WTC11 (cell line): Measurements from ENCODE around the gene AGER. TPM values are rescaled to one million over a fixed set of nuclear protein-coding genes. Genes with fewer than 3 reads are reported as not detected.

Experiments used
- ATAC-seq: fragments of 200-7000 bp; cut with Tn5 transposase; 2 replicates; pipeline ENCODE4 v1.10.0; 2021; ENCODE audit warnings: mild to moderate bottlenecking, moderate library complexity
- CTCF ChIA-PET: fragments of 300-600 bp; sonication (Branson Sonifier 250); formaldehyde crosslinking; loops from one replicate; lab custom pipeline; 2021; ENCODE audit warnings: antibody characterized with exemption; lab: Charles Lee
- POLR2A ChIA-PET: fragments of 350-600 bp; sonication (Branson Sonifier 250); formaldehyde crosslinking; loops from one replicate; lab custom pipeline; 2021; ENCODE audit warnings: antibody characterized with exemption; lab: Charles Lee
- DNase-seq: peaks from one replicate; pipeline ENCODE4 v3.0.0; 2021; ENCODE audit warnings: low spot score
- H3K27ac Mint-ChIP-seq: 2 replicates; pipeline ENCODE4 v1.8.0; 2021; ENCODE audit warnings: mixed read lengths
- H3K27me3 Mint-ChIP-seq: 2 replicates; pipeline ENCODE4 v1.8.0; 2021; ENCODE audit warnings: low read depth, mild to moderate bottlenecking, moderate library complexity, mixed read lengths
- H3K36me3 Mint-ChIP-seq: 2 replicates; pipeline ENCODE4 v1.8.0; 2021; ENCODE audit warnings: mixed read lengths
- H3K4me1 Mint-ChIP-seq: 2 replicates; pipeline ENCODE4 v1.8.0; 2022; ENCODE audit warnings: mixed read lengths
- H3K4me3 Mint-ChIP-seq: 2 replicates; pipeline ENCODE4 v1.8.0; 2021; ENCODE audit warnings: mild to moderate bottlenecking, moderate library complexity, mixed read lengths
- H3K9me3 Mint-ChIP-seq: 2 replicates; pipeline ENCODE4 v1.8.0; 2021; ENCODE audit warnings: mixed read lengths
- ATF2 ChIP-seq: sonication (generic); formaldehyde crosslinking; IDR thresholded peaks from 2 replicates; pipeline ENCODE4 v1.8.1; 2022; ENCODE audit warnings: low read depth, missing genetic modification reagents, borderline replicate concordance
- ATF3 ChIP-seq: sonication (generic); formaldehyde crosslinking; conservative IDR thresholded peaks from 2 replicates; pipeline ENCODE4 v1.8.1; 2022; ENCODE audit warnings: mild to moderate bottlenecking, missing genetic modification reagents
- CREB1 ChIP-seq: sonication (generic); formaldehyde crosslinking; IDR thresholded peaks from 2 replicates; pipeline ENCODE4 v1.8.0; 2023; ENCODE audit warnings: mild to moderate bottlenecking, missing genetic modification reagents
- CTCF ChIP-seq: fragments of 200-600 bp; IDR thresholded peaks from 2 replicates; pipeline ENCODE4 v1.8.0; 2022; ENCODE audit warnings: antibody characterized with exemption
- E2F5 ChIP-seq: sonication (generic); formaldehyde crosslinking; IDR thresholded peaks from 2 replicates; pipeline ENCODE4 v1.8.1; 2022; ENCODE audit warnings: mild to moderate bottlenecking, moderate library complexity, missing genetic modification reagents
- ELF4 ChIP-seq: sonication (generic); formaldehyde crosslinking; IDR thresholded peaks from 2 replicates; pipeline ENCODE4 v1.8.1; 2022; ENCODE audit warnings: low read depth, mild to moderate bottlenecking, moderate library complexity, missing genetic modification reagents
- FOXJ3 ChIP-seq: sonication (generic); formaldehyde crosslinking; IDR thresholded peaks from 2 replicates; pipeline ENCODE4 v1.9.0; 2021; ENCODE audit warnings: missing genetic modification reagents, mild to moderate bottlenecking, borderline replicate concordance
- IRF1 ChIP-seq: sonication (generic); formaldehyde crosslinking; IDR thresholded peaks from 2 replicates; pipeline ENCODE4 v1.8.0; 2023; ENCODE audit warnings: missing genetic modification reagents
- IRF2 ChIP-seq: sonication (generic); formaldehyde crosslinking; IDR thresholded peaks from 2 replicates; pipeline ENCODE4 v1.8.0; 2022; ENCODE audit warnings: low read depth, missing genetic modification reagents, borderline replicate concordance
- JUN ChIP-seq: sonication (generic); formaldehyde crosslinking; IDR thresholded peaks from 2 replicates; pipeline ENCODE4 v1.8.0; 2023; ENCODE audit warnings: mild to moderate bottlenecking, missing genetic modification reagents
- MXD4 ChIP-seq: fragments of 250-450 bp; sonication (Bioruptor Pico); IDR thresholded peaks from 2 replicates; pipeline ENCODE4 v1.8.0; 2021; ENCODE audit warnings: mild to moderate bottlenecking, moderate library complexity, borderline replicate concordance
- NFATC4 ChIP-seq: fragments of 250-450 bp; sonication (Bioruptor Pico); IDR thresholded peaks from 2 replicates; pipeline ENCODE4 v1.9.0; 2021; ENCODE audit warnings: mild to moderate bottlenecking
- STAT6 ChIP-seq: sonication (generic); formaldehyde crosslinking; conservative IDR thresholded peaks from 2 replicates; pipeline ENCODE4 v1.8.1; 2023; ENCODE audit warnings: mild to moderate bottlenecking, low read depth, missing genetic modification reagents, moderate library complexity
- TEAD4 ChIP-seq: sonication (generic); formaldehyde crosslinking; IDR thresholded peaks from 2 replicates; pipeline ENCODE4 v1.8.0; 2022; ENCODE audit warnings: mild to moderate bottlenecking, missing genetic modification reagents
- USF1 ChIP-seq: sonication (generic); formaldehyde crosslinking; IDR thresholded peaks from 2 replicates; pipeline ENCODE4 v1.8.0; 2022; ENCODE audit warnings: mild to moderate bottlenecking, missing genetic modification reagents
- ZMAT4 ChIP-seq: fragments of 250-450 bp; sonication (Bioruptor Pico); IDR thresholded peaks from 2 replicates; pipeline ENCODE4 v1.9.0; 2021; ENCODE audit warnings: mild to moderate bottlenecking
- ZNF281 ChIP-seq: sonication (generic); formaldehyde crosslinking; IDR thresholded peaks from 2 replicates; pipeline ENCODE4 v1.8.0; 2023; ENCODE audit warnings: mild to moderate bottlenecking, missing genetic modification reagents
- ZSCAN18 ChIP-seq: fragments of 250-450 bp; sonication (Bioruptor Pico); IDR thresholded peaks from 2 replicates; pipeline ENCODE4 v2.1.2; 2022; ENCODE audit warnings: mild to moderate bottlenecking, moderate library complexity
- total RNA-seq: library from RNA; stranded (reverse); gene quantifications from 3 replicates; pipeline ENCODE4 v1.2.3, GENCODE V29; 2021

The AGER gene
- total RNA-seq, 1 experiment from 2014 or later: 18.1 TPM

GRCh38 chr6:32216285-32216684, 32.2 kb upstream of the AGER start:
- Mint-ChIP-seq H3K4me3 (no peak overlapping the region), H3K27ac (no peak overlapping the region), H3K4me1 (no peaks in the 10 kb centered on the region), H3K9me3 (no peaks in the 10 kb centered on the region), H3K36me3 (no peaks in the 10 kb centered on the region), H3K27me3 (peaks cover 3% of the 10 kb centered on the region; the same call in 1 of the 2 replicates)
- CTCF ChIA-PET: no interaction called here
- ATAC-seq: no peak
- TF ChIP-seq CREB1 (CRISPR knock-in tag): no peak
- TF ChIP-seq ZNF281 (CRISPR knock-in tag): no peak
- TF ChIP-seq ZSCAN18 (CRISPR knock-in tag): no peak
- TF ChIP-seq USF1: no peak
- TF ChIP-seq ATF2 (CRISPR knock-in tag): no peak
- TF ChIP-seq CTCF: no peak
- TF ChIP-seq IRF1 (CRISPR knock-in tag): no peak
- no peak for TF ChIP-seq MXD4 (CRISPR knock-in tag)
- no peak for DNase-seq
- POLR2A ChIA-PET: no interaction called here

GRCh38 chr6:32215617-32216016, 31.6 kb upstream of the AGER start:
- Mint-ChIP-seq H3K4me1 (no peaks in the 10 kb centered on the region), H3K27ac (no peak overlapping the region), H3K9me3 (no peaks in the 10 kb centered on the region), H3K4me3 (no peak overlapping the region), H3K36me3 (no peaks in the 10 kb centered on the region), H3K27me3 (peaks cover 3% of the 10 kb centered on the region; the same call in 1 of the 2 replicates)
- no peak for ATAC-seq
- ChIA-PET CTCF (no interaction called here), POLR2A (no interaction called here)
- no peak for DNase-seq
- TF ChIP-seq ZMAT4 (CRISPR knock-in tag) (no peak), ATF3 (CRISPR knock-in tag) (no peak), NFATC4 (CRISPR knock-in tag) (no peak), FOXJ3 (CRISPR knock-in tag) (no peak), IRF2 (CRISPR knock-in tag) (no peak), STAT6 (no peak), ELF4 (CRISPR knock-in tag) (no peak), E2F5 (CRISPR knock-in tag) (no peak), JUN (CRISPR knock-in tag) (no peak), TEAD4 (CRISPR knock-in tag) (no peak)
